Measurements from ENCODE around the gene TBKBP1. TPM values are rescaled to one million over a fixed set of nuclear protein-coding genes. Genes with fewer than 3 reads are reported as not detected.
A peak's percentile ranks its signal among the peaks of the same experiment; 100 is the strongest.

TBKBP1 gene
- total and polyA plus RNA-seq, 9 donors: 14.4 to 37.8 (median 30.0) TPM

GRCh38 chr17:47698749-47699535 is 5.0 kb downstream of the TBKBP1 start:
- 60% methylated on average over 24 of the region's 25 CpGs for whole genome bisulfite sequencing (ENCODE audit: insufficient coverage)
- Histone ChIP-seq H3K27me3 (ENCODE audit: control insufficient read depth, insufficient read depth, low read length) (no peaks in the 10 kb centered on the region), H3K4me3 (ENCODE audit: low read length) (no peak overlapping the region), H3K9me3 (replicated peaks; ENCODE audit: control insufficient read depth, low read depth, low read length) (no peaks in the 10 kb centered on the region), H3K27ac (ENCODE audit: low read length) (no peak overlapping the region), H3K4me1 (ENCODE audit: control insufficient read depth, insufficient read depth, low read length) (peaks cover 31% of the 10 kb centered on the region), H3K36me3 (ENCODE audit: control insufficient read depth, insufficient read depth, low read length) (peaks cover 50% of the 10 kb centered on the region)
- peak; percentile 50 for DNase-seq

- Histone ChIP-seq H3K9me3 (replicated peaks; ENCODE audit: control insufficient read depth, low read depth, low read length) (no peaks in the 10 kb centered on the region), H3K36me3 (ENCODE audit: control insufficient read depth, insufficient read depth, low read length) (peaks cover 53% of the 10 kb centered on the region), H3K4me3 (ENCODE audit: low read length) (no peak overlapping the region), H3K4me1 (ENCODE audit: control insufficient read depth, insufficient read depth, low read length) (peaks cover 36% of the 10 kb centered on the region), H3K27ac (ENCODE audit: low read length) (no peak overlapping the region), H3K27me3 (ENCODE audit: control insufficient read depth, insufficient read depth, low read length) (no peaks in the 10 kb centered on the region)
- no peak for DNase-seq
- no CpG with 5 or more reads among the region's 4 CpGs for WGBS (ENCODE audit: insufficient coverage)
Measured at GRCh38 chr17:47699536-47699840, 5.5 kb downstream of the TBKBP1 start.

GRCh38 chr17:47700471-47701449 is 6.8 kb downstream of the TBKBP1 start:
- Histone ChIP-seq H3K27ac (ENCODE audit: low read length) (no peak overlapping the region), H3K4me1 (ENCODE audit: control insufficient read depth, insufficient read depth, low read length) (peaks cover 39% of the 10 kb centered on the region), H3K36me3 (ENCODE audit: control insufficient read depth, insufficient read depth, low read length) (peaks cover 62% of the 10 kb centered on the region), H3K27me3 (ENCODE audit: control insufficient read depth, insufficient read depth, low read length) (no peaks in the 10 kb centered on the region), H3K4me3 (ENCODE audit: low read length) (no peak overlapping the region), H3K9me3 (replicated peaks; ENCODE audit: control insufficient read depth, low read depth, low read length) (no peaks in the 10 kb centered on the region)
- 87% methylated on average over 3 of the region's 13 CpGs for WGBS (ENCODE audit: insufficient coverage)
- no peak for DNase-seq

DNA sequence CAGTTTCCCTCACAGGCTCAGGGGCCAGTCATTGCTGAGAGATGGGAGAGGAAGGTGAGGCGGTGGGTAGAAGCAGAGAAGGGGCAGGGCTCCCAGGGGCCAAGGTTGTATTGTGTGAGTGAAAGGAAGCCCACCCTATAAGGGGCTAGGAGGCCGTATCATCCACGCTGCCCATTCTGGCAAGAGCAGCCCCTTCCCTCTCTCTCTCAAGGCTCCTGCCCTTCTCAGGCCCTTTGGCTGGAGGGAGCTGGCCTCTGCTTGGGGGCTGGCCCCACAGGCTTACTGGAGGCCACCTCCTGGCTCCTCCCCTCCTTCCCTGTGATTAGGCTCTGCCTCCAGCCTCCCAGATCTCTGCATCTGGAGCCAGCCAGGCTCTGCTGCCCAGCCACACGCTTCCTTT is 7.6 kb downstream of the TBKBP1 start:
- WGBS (ENCODE audit: insufficient coverage): 42% methylated on average over 1 of the region's 4 CpGs
- H3K4me1 ChIP-seq (ENCODE audit: control insufficient read depth, insufficient read depth, low read length): peaks cover 39% of the 10 kb centered on the region
- H3K27ac ChIP-seq (ENCODE audit: low read length): no peak overlapping the region
- H3K27me3 ChIP-seq (ENCODE audit: control insufficient read depth, insufficient read depth, low read length): no peaks in the 10 kb centered on the region
- no peaks in the 10 kb centered on the region for H3K9me3 ChIP-seq (replicated peaks; ENCODE audit: control insufficient read depth, low read depth, low read length)
- H3K36me3 ChIP-seq (ENCODE audit: control insufficient read depth, insufficient read depth, low read length): peaks cover 56% of the 10 kb centered on the region
- peak; percentile 46 for DNase-seq
- H3K4me3 ChIP-seq (ENCODE audit: low read length): no peak overlapping the region

GRCh38 chr17:47702391-47702995 is 8.5 kb downstream of the TBKBP1 start:
- no peak overlapping the region for H3K27ac ChIP-seq (ENCODE audit: low read length)
- H3K9me3 ChIP-seq (replicated peaks; ENCODE audit: control insufficient read depth, low read depth, low read length): no peaks in the 10 kb centered on the region
- H3K4me1 ChIP-seq (ENCODE audit: control insufficient read depth, insufficient read depth, low read length): peaks cover 43% of the 10 kb centered on the region
- no peak for DNase-seq
- 60% methylated on average over 1 of the region's 12 CpGs for WGBS (ENCODE audit: insufficient coverage)
- no peaks in the 10 kb centered on the region for H3K27me3 ChIP-seq (ENCODE audit: control insufficient read depth, insufficient read depth, low read length)
- H3K4me3 ChIP-seq (ENCODE audit: low read length): no peak overlapping the region
- peaks cover 48% of the 10 kb centered on the region for H3K36me3 ChIP-seq (ENCODE audit: control insufficient read depth, insufficient read depth, low read length)

- no peak for DNase-seq
- peaks cover 48% of the 10 kb centered on the region for H3K36me3 ChIP-seq (ENCODE audit: control insufficient read depth, insufficient read depth, low read length)
- 76% methylated on average over 5 of the region's 15 CpGs for WGBS (ENCODE audit: insufficient coverage)
- no peak overlapping the region for H3K27ac ChIP-seq (ENCODE audit: low read length)
- H3K4me1 ChIP-seq (ENCODE audit: control insufficient read depth, insufficient read depth, low read length): peaks cover 50% of the 10 kb centered on the region
- no peaks in the 10 kb centered on the region for H3K27me3 ChIP-seq (ENCODE audit: control insufficient read depth, insufficient read depth, low read length)
- no peaks in the 10 kb centered on the region for H3K9me3 ChIP-seq (replicated peaks; ENCODE audit: control insufficient read depth, low read depth, low read length)
- H3K4me3 ChIP-seq (ENCODE audit: low read length): no peak overlapping the region
Measured at GRCh38 chr17:47703191-47703591, 9.2 kb downstream of the TBKBP1 start.

DNA sequence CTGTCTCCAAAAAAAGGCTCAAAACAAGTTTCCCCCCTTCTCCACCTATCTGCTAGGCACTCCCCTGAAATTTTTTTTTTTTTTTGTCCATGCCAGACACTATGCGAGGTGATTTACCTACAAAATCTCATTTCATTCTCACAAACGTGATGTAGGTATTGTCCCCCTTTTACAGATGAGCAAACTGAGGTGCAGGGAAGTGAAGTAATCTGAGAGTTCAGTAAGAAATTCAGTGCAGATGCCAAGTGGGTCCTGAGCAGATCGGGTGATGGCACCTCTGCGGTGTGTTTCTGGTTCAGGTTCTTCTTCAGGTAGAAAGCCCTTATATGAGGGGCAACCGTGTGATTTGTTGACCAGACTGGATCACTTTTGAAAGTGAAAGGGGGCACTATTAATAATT is 9.7 kb downstream of the TBKBP1 start:
- H3K27me3 ChIP-seq (ENCODE audit: control insufficient read depth, insufficient read depth, low read length): no peaks in the 10 kb centered on the region
- H3K9me3 ChIP-seq (replicated peaks; ENCODE audit: control insufficient read depth, low read depth, low read length): no peaks in the 10 kb centered on the region
- H3K4me1 ChIP-seq (ENCODE audit: control insufficient read depth, insufficient read depth, low read length): peaks cover 53% of the 10 kb centered on the region
- H3K36me3 ChIP-seq (ENCODE audit: control insufficient read depth, insufficient read depth, low read length): peaks cover 45% of the 10 kb centered on the region
- WGBS (ENCODE audit: insufficient coverage): 90% methylated on average over 2 of the region's 5 CpGs
- no peak for DNase-seq
- no peak overlapping the region for H3K4me3 ChIP-seq (ENCODE audit: low read length)
- no peak overlapping the region for H3K27ac ChIP-seq (ENCODE audit: low read length)

DNA sequence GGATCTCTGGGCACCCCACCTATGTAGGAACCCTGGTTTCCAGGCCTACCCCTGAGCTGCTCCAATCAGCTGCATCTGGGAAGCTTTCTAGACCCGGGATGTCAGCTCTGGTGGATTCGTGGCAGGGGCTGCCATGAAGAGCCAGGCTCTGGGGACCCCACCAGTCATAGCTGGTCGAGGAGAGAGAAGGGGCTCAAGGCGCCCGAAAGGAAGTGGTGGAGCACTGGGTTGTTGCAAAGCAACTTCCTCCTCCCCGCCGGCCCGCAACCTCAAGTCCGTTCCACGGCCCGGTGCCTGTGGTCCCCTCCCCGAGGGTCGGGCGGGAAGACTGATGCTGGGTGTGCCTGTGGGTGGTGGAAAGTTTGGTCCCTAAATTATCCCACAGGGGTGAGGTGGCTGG is 10.2 kb downstream of the TBKBP1 start:
- no peak overlapping the region for H3K27ac ChIP-seq (ENCODE audit: low read length)
- no peaks in the 10 kb centered on the region for H3K9me3 ChIP-seq (replicated peaks; ENCODE audit: control insufficient read depth, low read depth, low read length)
- H3K4me1 ChIP-seq (ENCODE audit: control insufficient read depth, insufficient read depth, low read length): peaks cover 53% of the 10 kb centered on the region
- H3K27me3 ChIP-seq (ENCODE audit: control insufficient read depth, insufficient read depth, low read length): no peaks in the 10 kb centered on the region
- H3K4me3 ChIP-seq (ENCODE audit: low read length): no peak overlapping the region
- H3K36me3 ChIP-seq (ENCODE audit: control insufficient read depth, insufficient read depth, low read length): peaks cover 42% of the 10 kb centered on the region
- DNase-seq: no peak
- WGBS (ENCODE audit: insufficient coverage): 50% methylated on average over 2 of the region's 14 CpGs

DNA sequence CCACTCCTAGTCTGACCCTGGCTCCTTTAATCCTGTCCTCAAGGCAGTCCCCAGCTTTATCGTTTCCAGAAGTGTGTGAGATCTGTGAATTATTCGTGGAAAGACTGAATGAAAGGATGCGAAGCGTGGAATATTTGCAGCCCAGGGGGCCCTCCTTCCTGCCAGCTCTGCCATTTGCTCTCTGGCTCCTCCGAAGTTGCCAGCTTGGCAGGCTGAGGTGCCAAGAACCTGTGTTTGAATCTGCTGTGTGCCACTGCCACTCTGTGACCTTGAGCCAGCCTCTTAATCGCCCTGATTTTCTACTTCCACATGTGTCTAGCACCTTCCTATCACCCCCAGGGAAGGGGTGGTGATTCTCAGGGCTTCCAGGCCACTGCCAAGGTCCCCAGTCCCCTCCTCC is 10.8 kb downstream of the TBKBP1 start:
- Histone ChIP-seq H3K4me3 (ENCODE audit: low read length) (no peak overlapping the region), H3K27me3 (ENCODE audit: control insufficient read depth, insufficient read depth, low read length) (no peaks in the 10 kb centered on the region), H3K9me3 (replicated peaks; ENCODE audit: control insufficient read depth, low read depth, low read length) (no peaks in the 10 kb centered on the region), H3K36me3 (ENCODE audit: control insufficient read depth, insufficient read depth, low read length) (peaks cover 39% of the 10 kb centered on the region), H3K27ac (ENCODE audit: low read length) (no peak overlapping the region), H3K4me1 (ENCODE audit: control insufficient read depth, insufficient read depth, low read length) (peaks cover 53% of the 10 kb centered on the region)
- 69% methylated on average over 3 of the region's 6 CpGs for WGBS (ENCODE audit: insufficient coverage)
- no peak for DNase-seq

All from muscle of leg (tissue), 11 donors.